Right lobe of liver (tissue), 6 donors: ENCODE data around the gene ABHD16A. TPM values are rescaled to one million over a fixed set of nuclear protein-coding genes. Genes with fewer than 3 reads are reported as not detected.

Experiments
- ATAC-seq, 4 donors: fragments of 200-7000 bp; cut with Tn5 transposase; one replicate each; pipeline ENCODE4 v1.9.1; 2020; ENCODE audit warnings: mild to moderate bottlenecking in 4 of 4, moderate library complexity in 4 of 4
- DNase-seq, 3 donors: peaks; one replicate each; pipeline ENCODE4 v3.0.0-alpha.2; 2020
- H3K27ac ChIP-seq, 3 donors: fragments of 200-600 bp; one replicate each; pipeline ENCODE4 v1.8.0; 2022
- H3K27me3 ChIP-seq, 2 donors: fragments of 200-600 bp; one replicate each; pipeline ENCODE4 v1.8.0; 2022
- H3K36me3 ChIP-seq, 4 donors: fragments of 200-600 bp; sonication (generic) in 1 of 4; one replicate each; pipeline versions ENCODE4 v1.5.1 to v1.8.0; 2017 to 2022; ENCODE audit warnings: control low read depth in 1 of 4
- H3K4me1 ChIP-seq, 4 donors: fragments of 200-600 bp; sonication (generic) in 1 of 4; one replicate each; pipeline versions ENCODE4 v1.5.1 to v1.8.0; 2017 to 2022; ENCODE audit warnings: control low read depth in 1 of 4
- H3K4me3 ChIP-seq, 3 donors: fragments of 200-600 bp; one replicate each; pipeline ENCODE4 v1.8.0; 2022
- H3K9me3 ChIP-seq, 4 donors: fragments of 200-600 bp; sonication (generic) in 1 of 4; one replicate each; pipeline versions ENCODE4 v1.5.1 to v1.8.0; 2017 to 2022; ENCODE audit warnings: control low read depth in 1 of 4
- POLR2A ChIP-seq: fragments of 450-650 bp; IDR thresholded peaks from one replicate; pipeline ENCODE4 v1.6.1; 2017; ENCODE audit warnings: antibody characterized with exemption, mild to moderate bottlenecking
- WGBS: methylation state at CpG from one replicate; pipeline ENCODE4 v1.1.6; 2018; ENCODE audit warnings: low coverage, low lambda C conversion rate; ENCODE audit not compliant: insufficient coverage; ENCODE audit errors: missing lambda C conversion rate; 5-methylcytosine and 5-hydroxymethylcytosine counted together
- intact Hi-C, 2 donors: fragments of 100-400 bp; cut with DNase I; formaldehyde crosslinking; loops; one replicate each; pipeline versions ENCODE4 v1.11.2 to v1.14.1; 2022
- total RNA-seq, 6 experiments: library from RNA; depleted of rRNA in 2 of 6; stranded (reverse); fragments of >200 nt in 2 of 6; fragmentation: NEBNext Ultra II Directional in 3 of 6; extraction: Animal tissue kit (Norgen Biotek cat#: 25700) in 3 of 6; gene quantifications; one replicate each; pipeline versions ENCODE4 v1.1.0 to v1.2.4, GENCODE V29; 2016 to 2023
- TF ChIP-seq, protein P1 (sequence below), 4 donors: fragments of 200-600 bp in 3 of 4; fragments of 450-650 bp in 1 of 4; IDR thresholded peaks; one replicate each; pipeline versions ENCODE4 v1.5.1 to v1.8.0; 2016 to 2022; ENCODE audit warnings: antibody characterized with exemption in 4 of 4, mild to moderate bottlenecking in 2 of 4
- donor health status: DM: no; HTN: yes; CAD: no.
- donor health status: DM: no; HTN: no; CAD: no.
- donor health status: DM: no; HTN: no; CAD: no.
- donor health status: DM: no; HTN: yes; CAD: no.
- donor health status: DM: no; HTN: yes; CAD: no.

The ABHD16A gene
- total RNA-seq, 6 experiments from 2014 or later = 29.7 to 34.8 (median 31.2) TPM

DNA sequence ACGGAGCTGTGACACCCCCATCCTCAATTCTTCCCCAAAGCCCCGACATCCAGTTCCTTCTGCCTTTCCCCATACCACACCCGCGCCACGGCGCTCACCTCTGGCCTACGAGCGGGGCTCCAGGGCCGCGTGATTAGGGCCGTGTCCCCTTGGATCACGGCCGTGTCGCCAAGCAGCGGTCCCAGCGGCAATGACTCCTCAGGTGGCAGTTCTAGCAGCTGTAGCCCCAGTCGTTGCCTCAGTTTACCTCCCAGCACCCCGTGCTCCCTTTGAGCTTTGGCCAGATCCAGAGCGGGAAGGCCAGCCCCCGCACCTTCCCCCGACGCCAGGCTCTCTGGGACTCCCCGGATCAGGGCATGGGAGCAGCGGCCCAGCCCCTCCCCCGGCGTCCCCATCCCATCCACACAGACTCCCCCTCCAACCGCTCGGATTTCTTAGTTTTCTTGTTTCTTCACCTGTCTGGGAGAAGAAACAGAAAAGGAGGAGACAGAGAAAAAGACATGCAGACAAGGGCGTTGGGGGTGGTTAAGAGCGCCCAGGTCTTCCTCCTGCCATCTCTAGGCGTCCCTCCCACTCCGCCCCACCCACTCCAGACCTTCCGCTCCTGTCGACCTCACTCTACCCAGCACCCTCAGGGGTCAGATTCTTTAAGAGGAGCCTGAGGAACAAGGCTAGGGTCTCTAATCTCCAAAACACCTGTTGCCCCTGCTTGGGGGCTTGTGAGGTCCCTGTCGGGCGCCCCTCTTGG lies 25.8 kb upstream of the ABHD16A start, which contains the start of gene DDAH2:
Gene DDAH2 (minus strand): TSS at position 533 of the 748 bp plus-strand sequence. CDS start 138 bp downstream, at position 395.
- Histone ChIP-seq H3K4me1 (peaks cover 0 to 9% (median 2%) of the 10 kb centered on the region in 4 donors), H3K36me3 (peaks cover 8 to 38% (median 15%) of the 10 kb centered on the region in 4 donors), H3K4me3 (peak within 1 kb of the TSS; percentile 53 to 81 (median 68)), H3K27ac (peak within 1 kb of the TSS; percentile 81 to 85 (median 83)), H3K27me3 (no peaks in the 10 kb centered on the region), H3K9me3 (no peaks in the 10 kb centered on the region)
- WGBS = 20% methylated on average over 29 of the region's 36 CpGs
- TF ChIP-seq POLR2A = no peak
- TF ChIP-seq, protein P1, sequence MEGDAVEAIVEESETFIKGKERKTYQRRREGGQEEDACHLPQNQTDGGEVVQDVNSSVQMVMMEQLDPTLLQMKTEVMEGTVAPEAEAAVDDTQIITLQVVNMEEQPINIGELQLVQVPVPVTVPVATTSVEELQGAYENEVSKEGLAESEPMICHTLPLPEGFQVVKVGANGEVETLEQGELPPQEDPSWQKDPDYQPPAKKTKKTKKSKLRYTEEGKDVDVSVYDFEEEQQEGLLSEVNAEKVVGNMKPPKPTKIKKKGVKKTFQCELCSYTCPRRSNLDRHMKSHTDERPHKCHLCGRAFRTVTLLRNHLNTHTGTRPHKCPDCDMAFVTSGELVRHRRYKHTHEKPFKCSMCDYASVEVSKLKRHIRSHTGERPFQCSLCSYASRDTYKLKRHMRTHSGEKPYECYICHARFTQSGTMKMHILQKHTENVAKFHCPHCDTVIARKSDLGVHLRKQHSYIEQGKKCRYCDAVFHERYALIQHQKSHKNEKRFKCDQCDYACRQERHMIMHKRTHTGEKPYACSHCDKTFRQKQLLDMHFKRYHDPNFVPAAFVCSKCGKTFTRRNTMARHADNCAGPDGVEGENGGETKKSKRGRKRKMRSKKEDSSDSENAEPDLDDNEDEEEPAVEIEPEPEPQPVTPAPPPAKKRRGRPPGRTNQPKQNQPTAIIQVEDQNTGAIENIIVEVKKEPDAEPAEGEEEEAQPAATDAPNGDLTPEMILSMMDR (IDR thresholded peaks at IDR 0.05) = no peak
- ATAC-seq (peak; percentile 12 to 30 (median 22)), DNase-seq (peak in 2 of 3 donors; percentile 46 to 58)
- intact Hi-C loops = no loop called here

DNA sequence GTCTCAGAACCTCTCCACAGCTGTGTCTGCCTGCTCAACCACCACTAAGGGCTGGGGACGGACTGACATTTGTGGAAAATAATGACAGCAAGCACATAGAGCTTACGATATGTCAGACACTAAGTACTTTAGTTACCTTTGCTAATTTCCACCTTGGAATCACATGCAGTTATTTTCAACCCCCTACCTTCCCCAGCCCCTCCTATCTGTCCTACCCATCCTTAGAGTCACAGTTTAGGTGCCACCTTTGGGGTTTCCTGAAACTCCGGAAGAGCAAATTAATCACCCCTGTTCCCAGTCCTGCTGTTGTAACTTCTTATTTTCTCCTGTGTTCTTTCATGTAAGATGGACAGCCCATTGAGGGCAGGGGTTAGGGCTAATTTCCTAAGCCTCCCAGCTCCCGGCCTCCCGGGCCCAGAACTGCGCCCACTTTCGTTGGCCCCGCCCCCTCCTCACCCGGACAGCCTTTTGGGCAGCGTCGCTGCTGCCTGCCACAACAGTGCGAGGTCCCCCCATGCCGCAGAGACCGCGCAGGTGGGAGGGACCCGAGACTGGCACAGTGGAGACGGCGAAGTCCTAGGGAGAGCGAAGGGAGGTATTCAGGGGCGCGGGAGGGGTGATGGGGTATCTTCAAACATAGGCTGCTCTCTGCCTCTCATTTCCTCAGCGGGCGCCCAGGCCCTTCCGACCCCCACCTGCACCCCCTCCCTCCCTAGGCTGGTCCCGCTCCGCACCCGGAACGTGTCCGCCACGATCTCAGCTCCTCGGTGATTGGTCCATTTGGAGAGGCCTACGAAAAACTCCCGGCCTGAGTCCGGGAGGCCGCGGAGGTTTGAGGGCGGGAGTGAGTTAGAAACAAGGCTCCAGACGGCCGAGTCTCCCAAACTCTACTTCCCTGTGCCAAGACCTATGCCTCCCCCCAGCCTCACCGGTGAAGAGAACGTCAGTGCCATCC lies 24.9 kb upstream of the ABHD16A start:
- 72% methylated on average over 14 of the region's 41 CpGs for WGBS
- Histone ChIP-seq H3K9me3 (no peaks in the 10 kb centered on the region), H3K27ac (peak overlapping the region in 2 of 3 donors; percentile 83 to 85), H3K4me1 (peaks cover 0 to 9% (median 2%) of the 10 kb centered on the region in 4 donors), H3K27me3 (no peaks in the 10 kb centered on the region), H3K4me3 (peak overlapping the region in 2 of 3 donors; percentile 68 to 81), H3K36me3 (peaks cover 3 to 29% (median 10%) of the 10 kb centered on the region in 4 donors)
- peak; percentile 15 for TF ChIP-seq POLR2A
- TF ChIP-seq, protein P1 (IDR thresholded peaks at IDR 0.05) = no peak
- DNase-seq = peak in 2 of 3 donors; percentile 41 to 55
- intact Hi-C loops = no loop called here
- ATAC-seq = no peak

DNA sequence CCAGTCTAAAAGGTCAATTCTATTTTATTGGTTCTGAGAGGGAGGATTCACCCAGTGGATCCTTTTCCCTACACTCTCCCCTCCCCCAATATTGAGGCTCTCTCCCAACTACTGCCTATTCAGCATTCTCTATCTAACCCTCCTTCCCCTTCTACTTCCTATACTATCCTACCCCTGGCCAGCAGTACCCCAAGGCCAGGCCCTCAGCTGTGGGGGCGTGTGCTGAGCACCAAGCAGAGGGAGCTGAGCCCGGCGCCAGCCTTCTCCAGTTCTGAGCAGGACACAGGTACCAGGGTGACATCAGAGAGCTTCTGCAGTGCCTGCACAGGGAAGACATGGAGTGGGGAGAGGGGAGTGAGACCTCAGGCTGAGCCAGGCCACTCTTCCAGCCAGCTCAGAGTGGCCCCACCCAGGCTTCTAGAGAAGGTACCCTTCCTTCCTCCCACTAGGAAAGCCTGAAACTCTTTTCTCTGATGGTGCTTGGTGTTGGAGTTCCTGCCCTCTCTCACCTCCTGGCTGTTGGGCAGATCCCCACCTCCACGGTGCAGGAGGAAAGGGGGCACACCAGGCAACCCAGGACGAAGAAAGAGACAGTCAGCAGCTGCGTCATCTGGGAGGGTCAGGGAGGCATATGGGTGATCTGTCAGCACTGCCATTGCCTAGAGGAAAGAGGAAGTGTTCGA lies 24.1 kb upstream of the ABHD16A start:
- 44% methylated on average over 5 of the region's 7 CpGs for WGBS
- no peaks in the 10 kb centered on the region for H3K27me3 ChIP-seq
- H3K36me3 ChIP-seq = peaks cover 0 to 20% (median 4%) of the 10 kb centered on the region in 4 donors
- intact Hi-C loops = no loop called here
- no peaks in the 10 kb centered on the region for H3K9me3 ChIP-seq
- peaks cover 0 to 9% (median 2%) of the 10 kb centered on the region in 4 donors for H3K4me1 ChIP-seq
- DNase-seq (peak in 2 of 3 donors; percentile 38 to 50), ATAC-seq (peak in 2 of 4 donors; percentile 2 to 11)
- TF ChIP-seq POLR2A = no peak
- TF ChIP-seq, protein P1 (IDR thresholded peaks at IDR 0.05) = no peak
- H3K27ac ChIP-seq = peak overlapping the region; percentile 27 to 63 (median 53)
- H3K4me3 ChIP-seq = no peak overlapping the region
